HG03439 (cell line): Measurements from ENCODE around the gene RNASET2.
"Not testable (repeated sequence)": the region's sequence is repeated elsewhere in the genome, so short reads cannot be mapped to it uniquely, and the experiment has no call there.

ENCODE experiments used
- ATAC-seq: cut with Tn5 transposase; IDR thresholded peaks from one replicate; pipeline ENCODE4 v1.9.1; 2021; ENCODE audit warnings: mild to moderate bottlenecking, moderate library complexity; ENCODE audit not compliant: unreplicated experiment

Gene RNASET2

GRCh38 chr6:166948724-166949123 lies 7.6 kb downstream of the RNASET2 start:
- not testable (repeated sequence) for ATAC-seq

- ATAC-seq = no peak
Observed at GRCh38 chr6:166947251-166947650, 9.1 kb downstream of the RNASET2 start.

- ATAC-seq = no peak
Observed at GRCh38 chr6:166946125-166946524, 10.2 kb downstream of the RNASET2 start.

GRCh38 chr6:166944666-166945256 lies 11.6 kb downstream of the RNASET2 start:
- no peak for ATAC-seq

- ATAC-seq = no peak
Observed at GRCh38 chr6:166942393-166943168, 13.8 kb downstream of the RNASET2 start.

- ATAC-seq = no peak
Observed at GRCh38 chr6:166940643-166941068, 15.7 kb downstream of the RNASET2 start.

- ATAC-seq = no peak
Observed at GRCh38 chr6:166939894-166940293, 16.5 kb downstream of the RNASET2 start.

GRCh38 chr6:166939345-166939744 lies 17.0 kb downstream of the RNASET2 start:
- ATAC-seq = no peak

GRCh38 chr6:166938704-166939103 lies 17.6 kb downstream of the RNASET2 start:
- ATAC-seq = no peak

- ATAC-seq = no peak
Observed at GRCh38 chr6:166938150-166938549, 18.2 kb downstream of the RNASET2 start.

GRCh38 chr6:166937746-166938145 lies 18.6 kb downstream of the RNASET2 start:
- ATAC-seq = no peak

GRCh38 chr6:166936079-166936787 lies 20.1 kb downstream of the RNASET2 start:
- ATAC-seq = no peak

GRCh38 chr6:166935353-166935752 lies 21.0 kb downstream of the RNASET2 start:
- ATAC-seq = no peak

GRCh38 chr6:166934174-166934573 lies 22.2 kb downstream of the RNASET2 start:
- ATAC-seq = no peak

- ATAC-seq = no peak
Observed at GRCh38 chr6:166933396-166933795, 23.0 kb downstream of the RNASET2 start.

GRCh38 chr6:166932616-166933015 lies 23.7 kb downstream of the RNASET2 start:
- no peak for ATAC-seq

GRCh38 chr6:166932116-166932515 lies 24.2 kb downstream of the RNASET2 start:
- no peak for ATAC-seq

GRCh38 chr6:166931426-166931970 lies 24.9 kb downstream of the RNASET2 start:
- no peak for ATAC-seq

GRCh38 chr6:166930354-166930891 lies 25.9 kb downstream of the RNASET2 start:
- no peak for ATAC-seq

GRCh38 chr6:166929542-166930189 lies 26.7 kb downstream of the RNASET2 start:
- ATAC-seq = no peak
